ENCODE results near the gene ATP9A.

Gene ATP9A

GRCh38 chr20:51668515-51668914 is 99.7 kb downstream of the ATP9A start:
- no peak overlapping the region for H3K27ac ChIP-seq
- no peak overlapping the region for H3K4me3 ChIP-seq
- H3K9ac ChIP-seq (ENCODE audit: insufficient read length): no peak overlapping the region
- DNase-seq (ENCODE audit: low read depth, low spot score): no peak
- H3K36me3 ChIP-seq (ENCODE audit: insufficient read depth, low read length): no peaks in the 10 kb centered on the region
- no peaks in the 10 kb centered on the region for H3K9me3 ChIP-seq (ENCODE audit: low read depth, low read length)
- TF ChIP-seq POLR2AphosphoS5 (IDR thresholded peaks at IDR 0.05; ENCODE audit: borderline replicate concordance, low read depth, low read length) (no peak), FOXP2 (optimal IDR thresholded peaks at IDR 0.05; ENCODE audit: control extremely low read depth, extremely low read length, insufficient read depth) (no peak), EZH2 (IDR thresholded peaks at IDR 0.05) (no peak)

DNA sequence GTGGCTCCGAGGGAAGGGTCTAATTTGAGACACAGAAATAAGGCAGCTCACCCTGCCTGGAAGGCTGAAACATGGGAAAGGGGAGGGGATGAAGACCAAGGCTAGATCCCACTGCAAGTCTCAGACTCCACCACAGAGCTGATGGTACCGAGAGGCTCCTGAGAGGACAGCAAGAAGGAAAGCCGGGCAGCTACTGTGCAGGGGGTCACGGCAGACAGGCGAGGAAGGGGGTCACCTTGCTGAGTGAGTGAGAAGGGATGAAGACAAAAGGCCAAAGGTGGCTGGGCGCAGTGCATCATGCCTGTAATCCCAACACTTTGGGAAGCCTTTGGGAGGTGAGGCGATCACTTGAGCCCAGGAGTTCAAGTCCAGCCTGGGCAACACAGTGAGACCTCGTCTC is 100.7 kb downstream of the ATP9A start:
- Histone ChIP-seq H3K9ac (ENCODE audit: insufficient read length) (no peak overlapping the region), H3K4me3 (no peak overlapping the region), H3K27ac (no peak overlapping the region), H3K9me3 (ENCODE audit: low read depth, low read length) (no peaks in the 10 kb centered on the region), H3K36me3 (ENCODE audit: insufficient read depth, low read length) (no peaks in the 10 kb centered on the region)
- no peak for TF ChIP-seq EZH2 (IDR thresholded peaks at IDR 0.05)
- DNase-seq (ENCODE audit: low read depth, low spot score): no peak

- no peak for DNase-seq (ENCODE audit: low read depth, low spot score)
- Histone ChIP-seq H3K9me3 (ENCODE audit: low read depth, low read length) (no peaks in the 10 kb centered on the region), H3K36me3 (ENCODE audit: insufficient read depth, low read length) (no peaks in the 10 kb centered on the region), H3K4me3 (no peak overlapping the region), H3K9ac (ENCODE audit: insufficient read length) (no peak overlapping the region), H3K27ac (no peak overlapping the region)
- TF ChIP-seq POLR2AphosphoS5 (IDR thresholded peaks at IDR 0.05; ENCODE audit: borderline replicate concordance, low read depth, low read length) (no peak), EZH2 (IDR thresholded peaks at IDR 0.05) (no peak), FOXP2 (optimal IDR thresholded peaks at IDR 0.05; ENCODE audit: control extremely low read depth, extremely low read length, insufficient read depth) (no peak)
These were observed 101.2 kb downstream of the ATP9A start for GRCh38 chr20:51667002-51667408.

DNA sequence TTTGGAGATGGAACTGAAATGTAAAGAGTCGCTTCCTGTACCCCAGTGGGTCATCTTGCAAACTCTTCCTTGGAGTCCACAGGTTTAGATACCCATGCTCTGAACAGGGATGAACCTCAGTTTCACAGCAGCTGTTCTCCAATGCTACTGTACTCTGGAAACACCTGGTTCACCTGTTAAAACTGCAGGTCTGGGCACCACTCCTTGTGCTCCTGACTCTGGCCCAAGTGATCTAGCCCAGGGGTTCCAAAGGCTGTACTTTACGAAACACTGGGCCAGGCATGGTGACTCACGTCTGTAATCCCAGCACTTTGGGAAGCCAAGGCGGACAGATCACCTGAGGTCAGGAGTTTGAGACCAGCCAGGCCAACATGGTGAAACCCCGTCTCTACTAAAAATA is 102.1 kb downstream of the ATP9A start:
- Histone ChIP-seq H3K9ac (ENCODE audit: insufficient read length) (no peak overlapping the region), H3K27ac (no peak overlapping the region), H3K9me3 (ENCODE audit: low read depth, low read length) (no peaks in the 10 kb centered on the region), H3K36me3 (ENCODE audit: insufficient read depth, low read length) (no peaks in the 10 kb centered on the region), H3K4me3 (no peak overlapping the region)
- DNase-seq (ENCODE audit: low read depth, low spot score): no peak
- TF ChIP-seq FOXP2 (optimal IDR thresholded peaks at IDR 0.05; ENCODE audit: control extremely low read depth, extremely low read length, insufficient read depth) (no peak), POLR2AphosphoS5 (IDR thresholded peaks at IDR 0.05; ENCODE audit: borderline replicate concordance, low read depth, low read length) (no peak), EZH2 (IDR thresholded peaks at IDR 0.05) (no peak)

DNA sequence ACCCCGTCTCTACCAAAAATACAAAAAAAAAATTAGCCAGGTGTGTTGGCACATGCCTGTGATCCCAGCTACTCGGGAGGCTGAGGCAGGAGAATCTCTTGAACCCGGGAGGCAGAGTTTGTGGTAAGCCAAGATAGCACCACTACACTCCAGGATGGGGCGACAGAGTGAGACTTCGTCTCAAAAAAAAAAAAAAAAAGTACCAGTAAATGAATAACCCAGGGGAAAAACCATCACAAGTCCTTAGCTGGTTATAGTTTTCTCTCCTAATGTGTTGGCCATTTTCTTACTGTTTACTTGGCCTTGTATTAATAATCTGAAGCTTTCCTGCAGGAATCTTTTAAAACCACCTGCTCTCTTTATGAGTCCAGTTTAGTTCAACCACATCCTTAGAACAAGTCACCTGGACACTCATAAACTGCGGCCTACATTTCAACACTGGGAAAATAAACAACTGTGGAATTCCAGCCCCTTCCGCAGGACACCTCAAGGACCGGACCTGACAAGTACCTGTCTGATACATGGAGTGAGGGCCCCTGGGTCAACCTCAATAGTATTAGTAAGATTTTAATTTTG is 102.6 kb downstream of the ATP9A start:
- Histone ChIP-seq H3K27ac (no peak overlapping the region), H3K9ac (ENCODE audit: insufficient read length) (no peak overlapping the region), H3K4me3 (no peak overlapping the region), H3K36me3 (ENCODE audit: insufficient read depth, low read length) (no peaks in the 10 kb centered on the region), H3K9me3 (ENCODE audit: low read depth, low read length) (no peaks in the 10 kb centered on the region)
- TF ChIP-seq EZH2 (IDR thresholded peaks at IDR 0.05) (no peak), FOXP2 (optimal IDR thresholded peaks at IDR 0.05; ENCODE audit: control extremely low read depth, extremely low read length, insufficient read depth) (no peak), POLR2AphosphoS5 (IDR thresholded peaks at IDR 0.05; ENCODE audit: borderline replicate concordance, low read depth, low read length) (no peak)
- DNase-seq (ENCODE audit: low read depth, low spot score): no peak

- no peak for DNase-seq (ENCODE audit: low read depth, low spot score)
- H3K4me3 ChIP-seq: no peak overlapping the region
- TF ChIP-seq FOXP2 (optimal IDR thresholded peaks at IDR 0.05; ENCODE audit: control extremely low read depth, extremely low read length, insufficient read depth): no peak
- no peak for TF ChIP-seq EZH2 (IDR thresholded peaks at IDR 0.05)
- no peak for TF ChIP-seq POLR2AphosphoS5 (IDR thresholded peaks at IDR 0.05; ENCODE audit: borderline replicate concordance, low read depth, low read length)
- H3K9me3 ChIP-seq (ENCODE audit: low read depth, low read length): no peaks in the 10 kb centered on the region
- H3K36me3 ChIP-seq (ENCODE audit: insufficient read depth, low read length): no peaks in the 10 kb centered on the region
- H3K9ac ChIP-seq (ENCODE audit: insufficient read length): no peak overlapping the region
- no peak overlapping the region for H3K27ac ChIP-seq
These were observed 106.5 kb downstream of the ATP9A start for GRCh38 chr20:51661609-51662178.

- H3K9ac ChIP-seq (ENCODE audit: insufficient read length): no peak overlapping the region
These were observed 107.2 kb downstream of the ATP9A start for GRCh38 chr20:51660672-51661608.

GRCh38 chr20:51659491-51660050 is 108.6 kb downstream of the ATP9A start:
- H3K9ac ChIP-seq (ENCODE audit: insufficient read length): no peak overlapping the region
- no peaks in the 10 kb centered on the region for H3K36me3 ChIP-seq (ENCODE audit: insufficient read depth, low read length)
- TF ChIP-seq POLR2AphosphoS5 (IDR thresholded peaks at IDR 0.05; ENCODE audit: borderline replicate concordance, low read depth, low read length) (no peak), EZH2 (IDR thresholded peaks at IDR 0.05) (no peak), FOXP2 (optimal IDR thresholded peaks at IDR 0.05; ENCODE audit: control extremely low read depth, extremely low read length, insufficient read depth) (no peak)
- no peaks in the 10 kb centered on the region for H3K9me3 ChIP-seq (ENCODE audit: low read depth, low read length)
- no peak for DNase-seq (ENCODE audit: low read depth, low spot score)
- H3K4me3 ChIP-seq: no peak overlapping the region
- H3K27ac ChIP-seq: no peak overlapping the region

More at GRCh38 chr20:51660672-51661608, 107.2 kb downstream of the ATP9A start:
- no peak for TF ChIP-seq FOXP2 (optimal IDR thresholded peaks at IDR 0.05; ENCODE audit: control extremely low read depth, extremely low read length, insufficient read depth)
- TF ChIP-seq POLR2AphosphoS5 (IDR thresholded peaks at IDR 0.05; ENCODE audit: borderline replicate concordance, low read depth, low read length): no peak
- no peak for TF ChIP-seq EZH2 (IDR thresholded peaks at IDR 0.05)
- Histone ChIP-seq H3K27ac (peak overlapping the region; percentile 39), H3K4me3 (no peak overlapping the region), H3K36me3 (ENCODE audit: insufficient read depth, low read length) (no peaks in the 10 kb centered on the region), H3K9me3 (ENCODE audit: low read depth, low read length) (no peaks in the 10 kb centered on the region)
- DNase-seq (ENCODE audit: low read depth, low spot score): no peak

All from SK-N-MC (cell line).